AML-193 (cell line): Measurements from ENCODE around the gene TPSD1.
"Not testable (repeated sequence)": the region's sequence is repeated elsewhere in the genome, so short reads cannot be mapped to it uniquely, and the experiment has no call there.

ENCODE experiments used
- DNase-seq, 2 experiments: peaks; one replicate each; lab custom pipeline; 2025; lab: John Stamatoyannopoulos, UW

Gene TPSD1

GRCh38 chr16:1255276-1256122 is at the start of gene TPSD1:
TSS of gene TPSD1 (plus strand) at chr16:1256069. CDS start at chr16:1256281, 212 bp downstream.
- not testable (repeated sequence) for DNase-seq

- no peak for DNase-seq
Observed at GRCh38 chr16:1206326-1206725, 49.5 kb upstream of the TPSD1 start.

- no peak for DNase-seq
Observed at GRCh38 chr16:1206786-1207185, 49.1 kb upstream of the TPSD1 start.

GRCh38 chr16:1208239-1208830 is 47.5 kb upstream of the TPSD1 start:
- no peak for DNase-seq

GRCh38 chr16:1209081-1209480 is 46.8 kb upstream of the TPSD1 start:
- DNase-seq: no peak

GRCh38 chr16:1210461-1210860 is 45.4 kb upstream of the TPSD1 start:
- DNase-seq: no peak

- no peak for DNase-seq
Observed at GRCh38 chr16:1211451-1212268, 44.2 kb upstream of the TPSD1 start.

GRCh38 chr16:1212616-1213194 is 43.2 kb upstream of the TPSD1 start:
- DNase-seq: no peak

GRCh38 chr16:1213231-1213630 is 42.6 kb upstream of the TPSD1 start:
- DNase-seq: no peak

- DNase-seq: no peak
Observed at GRCh38 chr16:1213796-1214372, 42.0 kb upstream of the TPSD1 start.

GRCh38 chr16:1214719-1215118 is 41.1 kb upstream of the TPSD1 start:
- DNase-seq: no peak

- no peak for DNase-seq
Observed at GRCh38 chr16:1215574-1216295, 40.1 kb upstream of the TPSD1 start.

- DNase-seq: no peak
Observed at GRCh38 chr16:1216296-1216619, 39.6 kb upstream of the TPSD1 start.

- DNase-seq: no peak
Observed at GRCh38 chr16:1216681-1217400, 39.0 kb upstream of the TPSD1 start.

- DNase-seq: no peak
Observed at GRCh38 chr16:1217526-1217925, 38.3 kb upstream of the TPSD1 start.

GRCh38 chr16:1218061-1218929 is 37.6 kb upstream of the TPSD1 start:
- DNase-seq: no peak

GRCh38 chr16:1218930-1219611 is 36.8 kb upstream of the TPSD1 start:
- DNase-seq: no peak

- no peak for DNase-seq
Observed at GRCh38 chr16:1220098-1220728, 35.7 kb upstream of the TPSD1 start.
